GM18508 (cell line): ENCODE measurements around the gene LONP2.
"Not testable (repeated sequence)": the region's sequence is repeated elsewhere in the genome, so short reads cannot be mapped to it uniquely, and the experiment has no call there.

Experiments used
- ATAC-seq: cut with Tn5 transposase; IDR thresholded peaks from one replicate; pipeline ENCODE4 v1.9.1; 2021; ENCODE audit warnings: moderate number of reproducible peaks; ENCODE audit not compliant: insufficient read depth, unreplicated experiment

LONP2 gene

DNA sequence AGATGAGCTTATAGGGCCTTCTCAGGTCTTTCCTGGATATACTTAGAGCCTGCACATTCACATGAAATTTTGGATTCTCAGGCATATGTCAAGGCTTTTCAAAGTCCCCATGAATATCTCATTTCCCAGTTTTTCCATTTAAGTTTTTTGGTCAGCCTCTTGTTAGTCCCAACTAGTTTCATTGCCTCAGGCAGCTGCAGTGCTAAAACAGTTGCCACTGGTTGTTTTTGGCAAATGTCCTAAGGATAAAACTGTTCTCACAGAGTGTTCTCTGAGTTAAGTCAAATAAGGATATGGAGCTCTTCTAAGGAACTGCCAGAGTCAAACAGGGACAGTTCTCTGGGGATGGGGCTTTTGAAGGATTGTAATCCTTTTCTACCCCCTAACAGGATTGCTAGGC lies 43.1 kb downstream of the LONP2 start:
- ATAC-seq = no peak

GRCh38 chr16:48291303-48291702 lies 47.2 kb downstream of the LONP2 start:
- ATAC-seq = no peak

DNA sequence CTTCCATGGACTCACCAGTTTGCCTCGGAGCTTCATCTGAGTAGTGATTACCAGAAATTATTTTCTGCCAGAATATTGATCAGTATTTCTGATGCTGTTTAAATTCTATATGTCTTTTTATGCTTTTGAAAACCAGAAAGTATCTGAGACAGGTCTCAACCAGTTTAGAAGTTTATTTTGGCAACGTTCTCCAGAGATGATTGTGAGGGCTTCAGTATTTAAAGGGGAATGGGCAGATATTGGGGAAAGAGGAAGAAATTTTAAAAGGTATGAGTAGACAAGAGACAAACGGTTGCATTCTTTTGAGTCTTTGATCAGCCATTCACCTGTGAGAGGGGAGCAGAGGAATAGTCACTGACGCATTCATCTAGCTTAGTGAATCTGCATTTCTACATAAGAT lies 47.7 kb downstream of the LONP2 start:
- ATAC-seq = no peak

DNA sequence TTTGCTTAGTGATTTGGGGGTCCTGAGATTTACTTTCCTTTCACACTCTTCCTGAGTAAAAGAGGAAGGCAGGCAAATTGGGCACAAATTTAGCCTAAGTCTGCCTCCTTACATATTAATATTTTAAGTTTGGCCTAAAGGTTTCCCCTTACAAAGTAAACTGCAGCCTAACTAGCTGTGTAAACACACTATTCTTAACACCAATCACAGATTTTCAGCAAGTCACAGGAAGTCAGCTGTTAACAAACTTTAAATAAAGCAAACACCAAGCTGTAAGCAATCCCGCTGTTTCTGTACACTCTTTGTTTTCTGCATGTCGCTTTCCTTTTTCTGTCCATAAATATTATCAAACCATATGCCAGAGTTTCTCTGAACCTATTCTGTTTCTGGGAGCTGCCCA lies 48.4 kb downstream of the LONP2 start:
- ATAC-seq = no peak

- ATAC-seq = no peak
Observed at GRCh38 chr16:48294724-48295123, 50.6 kb downstream of the LONP2 start.

- no peak for ATAC-seq
Observed at GRCh38 chr16:48295488-48296281, 51.6 kb downstream of the LONP2 start.

DNA sequence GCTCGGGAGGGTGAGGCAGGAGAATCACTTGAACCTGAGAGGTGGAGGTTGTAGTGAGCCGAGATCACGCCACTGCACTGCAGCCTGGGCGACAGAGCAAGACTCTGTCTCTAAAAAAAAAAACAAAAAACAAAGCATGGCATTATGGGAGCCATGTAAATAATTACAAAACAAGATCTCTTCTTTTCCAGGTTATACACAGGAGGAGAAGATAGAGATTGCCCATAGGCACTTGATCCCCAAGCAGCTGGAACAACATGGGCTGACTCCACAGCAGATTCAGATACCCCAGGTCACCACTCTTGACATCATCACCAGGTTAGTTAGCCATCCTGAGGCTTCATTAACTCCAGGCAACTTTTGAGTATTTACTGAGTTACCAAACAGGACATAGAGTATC lies 55.4 kb downstream of the LONP2 start:
- ATAC-seq = no peak

DNA sequence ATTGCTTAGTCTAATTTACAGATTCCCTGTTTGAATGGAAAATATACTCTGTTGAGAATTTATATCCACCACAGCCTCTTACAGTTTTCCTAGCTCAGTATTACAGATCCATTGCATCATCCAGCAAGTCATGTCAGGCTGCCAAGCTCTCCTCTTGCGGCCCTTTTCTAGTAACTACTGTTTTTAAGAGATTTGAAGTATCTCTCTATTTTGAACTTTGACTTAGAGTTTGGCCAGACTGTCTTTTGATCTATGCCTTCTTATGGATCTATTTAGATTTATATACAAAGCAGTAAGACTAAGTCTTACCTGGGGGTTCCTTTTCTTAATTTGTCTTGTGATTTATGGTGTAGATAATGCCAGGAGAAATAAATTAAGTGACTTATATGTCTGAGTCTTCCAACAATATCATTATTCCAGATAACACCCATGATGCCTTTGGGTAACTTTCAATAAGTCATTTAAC lies 56.3 kb downstream of the LONP2 start:
- no peak for ATAC-seq

DNA sequence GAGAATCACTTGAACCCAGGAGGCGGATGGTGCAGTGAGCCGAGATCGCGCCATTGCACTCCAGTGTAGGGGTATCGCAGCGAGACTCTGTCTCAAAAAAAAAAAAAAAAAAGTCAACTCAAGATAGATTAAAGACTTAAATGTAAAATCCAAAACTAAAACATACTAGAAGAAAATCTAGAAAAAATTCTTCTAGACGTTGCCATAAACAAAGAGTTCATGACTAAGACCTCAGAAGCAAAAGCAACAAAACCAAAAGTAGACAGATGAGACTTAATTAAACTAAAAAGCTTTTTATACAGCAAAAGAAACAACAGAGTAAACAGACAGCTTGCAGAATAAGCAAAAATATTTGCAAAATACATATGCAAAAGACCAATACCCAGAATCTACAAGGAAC lies 64.4 kb downstream of the LONP2 start:
- no peak for ATAC-seq

GRCh38 chr16:48310908-48311641 lies 67.0 kb downstream of the LONP2 start:
- no peak for ATAC-seq

DNA sequence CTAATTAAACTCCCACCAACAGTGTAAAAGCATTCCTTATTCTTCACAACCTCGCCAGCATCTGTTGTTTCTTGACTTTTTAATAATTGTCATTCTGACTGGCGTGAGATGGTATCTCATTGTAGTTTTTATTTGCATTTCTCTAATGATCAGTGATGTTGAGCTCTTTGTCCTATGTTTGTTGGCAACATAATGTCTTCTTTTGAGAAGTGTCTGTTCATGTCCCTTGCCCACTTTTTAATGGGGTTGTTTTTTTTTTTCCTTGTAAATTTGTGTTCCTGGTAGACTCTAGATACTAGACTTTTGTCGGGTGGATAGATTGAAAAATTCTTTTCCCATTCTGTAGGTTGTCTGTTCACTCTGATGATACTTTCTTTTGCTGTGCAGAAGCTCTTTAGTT lies 69.8 kb downstream of the LONP2 start:
- not testable (repeated sequence) for ATAC-seq

DNA sequence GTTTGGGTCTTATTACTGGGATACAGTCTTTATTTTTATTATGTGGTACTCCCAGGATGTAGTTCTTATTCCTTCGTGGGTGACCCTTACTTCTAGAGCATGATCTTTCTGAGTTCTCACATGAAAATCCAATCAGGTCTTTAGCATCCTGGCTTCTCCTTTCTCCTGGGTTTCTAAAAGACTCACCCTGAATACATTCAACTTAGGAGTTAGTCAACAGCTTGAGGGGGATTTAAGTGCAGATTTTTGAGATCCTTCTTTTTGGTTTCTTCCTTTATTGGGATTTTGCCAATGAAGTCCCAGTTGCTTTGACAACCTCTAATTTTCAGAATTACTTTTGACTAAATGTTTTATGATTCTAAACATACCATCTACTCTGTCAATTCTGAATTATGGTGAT lies 72.9 kb downstream of the LONP2 start:
- ATAC-seq = no peak

- no peak for ATAC-seq
Observed at GRCh38 chr16:48317614-48318315, 73.7 kb downstream of the LONP2 start.

DNA sequence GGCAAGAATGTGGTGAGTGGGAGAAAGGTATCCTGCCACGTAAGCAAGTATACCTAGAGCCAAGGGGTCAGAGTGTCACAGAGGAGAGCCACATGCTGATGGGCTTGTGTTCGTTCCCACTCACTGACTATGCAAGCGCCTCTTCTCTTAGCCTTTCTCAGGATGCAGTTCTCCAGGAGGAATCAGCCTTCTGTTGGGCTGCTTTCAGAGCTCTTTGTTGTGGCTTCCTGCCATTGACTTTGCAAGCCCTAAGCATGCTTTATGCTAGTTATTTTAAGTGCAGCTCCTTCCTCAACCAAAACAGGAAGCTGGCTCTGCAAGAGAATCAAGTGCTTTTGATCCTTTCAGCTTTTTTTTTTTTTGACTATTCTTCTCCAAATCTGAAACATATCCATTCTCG lies 74.5 kb downstream of the LONP2 start:
- no peak for ATAC-seq

- ATAC-seq = no peak
Observed at GRCh38 chr16:48321317-48322036, 77.4 kb downstream of the LONP2 start.

DNA sequence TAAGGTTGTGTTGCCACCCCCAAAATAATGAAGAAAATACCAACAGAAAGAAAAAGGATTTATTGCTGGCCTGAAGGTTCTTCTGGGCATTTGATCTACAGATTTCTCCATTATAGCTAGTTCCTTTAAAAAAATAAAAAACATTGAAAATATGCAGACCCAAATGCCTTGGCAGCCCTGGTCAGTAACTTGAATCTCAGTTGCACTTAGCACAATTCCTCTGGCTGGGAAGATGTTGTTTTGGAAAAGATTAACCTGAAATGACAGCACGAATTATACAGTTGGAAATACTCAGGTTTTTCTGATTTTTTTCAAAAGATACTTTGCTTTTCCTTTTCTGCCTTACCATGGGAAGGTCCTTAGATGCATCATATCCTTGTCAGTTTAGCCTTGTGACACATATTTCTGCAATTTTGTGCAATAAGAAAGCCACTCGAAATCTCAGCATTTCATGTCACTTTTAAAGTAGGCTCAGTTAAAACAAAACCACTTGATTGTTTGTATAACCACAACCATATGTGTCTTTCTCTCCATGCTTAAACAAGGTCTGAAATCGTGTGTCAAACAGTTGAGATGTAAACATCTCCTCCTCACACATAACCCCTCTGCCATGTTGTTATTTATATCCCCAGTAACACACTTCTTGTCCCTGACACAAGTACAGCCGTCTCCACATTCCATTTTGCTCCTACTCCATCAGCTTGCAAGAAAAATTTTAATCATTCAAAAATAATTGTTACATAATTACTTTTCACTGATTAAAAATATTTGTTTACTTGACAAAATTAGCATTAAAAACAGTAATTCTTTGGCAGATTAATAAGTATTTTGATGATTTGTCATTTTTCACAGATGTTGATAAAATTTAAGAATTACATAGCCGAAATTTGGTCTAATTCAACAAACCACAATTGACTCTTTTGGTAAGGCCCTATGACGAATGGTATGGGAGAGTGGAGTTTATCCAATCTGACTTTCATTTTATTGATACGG lies 80.0 kb downstream of the LONP2 start:
- no peak for ATAC-seq

- no peak for ATAC-seq
Observed at GRCh38 chr16:48326915-48327314, 82.8 kb downstream of the LONP2 start.

DNA sequence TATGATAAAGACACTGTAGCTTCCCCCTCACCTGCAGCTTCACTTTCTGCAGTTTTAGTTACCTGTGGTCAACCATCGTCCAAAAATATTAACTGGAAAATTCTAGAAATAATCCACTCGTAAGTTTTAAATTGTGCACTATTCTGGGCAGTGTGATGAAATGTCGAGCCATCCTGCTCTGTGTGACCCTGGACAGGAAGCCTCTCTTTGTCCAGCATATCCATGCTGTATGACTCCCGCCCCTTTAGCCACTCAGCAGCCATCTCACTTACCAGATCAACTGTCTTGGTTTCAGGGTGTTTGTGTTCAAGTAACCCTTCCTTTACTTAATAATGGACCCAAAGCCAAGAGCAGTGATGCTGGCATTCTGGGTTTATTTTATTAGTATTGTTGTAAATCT lies 85.0 kb downstream of the LONP2 start:
- no peak for ATAC-seq

DNA sequence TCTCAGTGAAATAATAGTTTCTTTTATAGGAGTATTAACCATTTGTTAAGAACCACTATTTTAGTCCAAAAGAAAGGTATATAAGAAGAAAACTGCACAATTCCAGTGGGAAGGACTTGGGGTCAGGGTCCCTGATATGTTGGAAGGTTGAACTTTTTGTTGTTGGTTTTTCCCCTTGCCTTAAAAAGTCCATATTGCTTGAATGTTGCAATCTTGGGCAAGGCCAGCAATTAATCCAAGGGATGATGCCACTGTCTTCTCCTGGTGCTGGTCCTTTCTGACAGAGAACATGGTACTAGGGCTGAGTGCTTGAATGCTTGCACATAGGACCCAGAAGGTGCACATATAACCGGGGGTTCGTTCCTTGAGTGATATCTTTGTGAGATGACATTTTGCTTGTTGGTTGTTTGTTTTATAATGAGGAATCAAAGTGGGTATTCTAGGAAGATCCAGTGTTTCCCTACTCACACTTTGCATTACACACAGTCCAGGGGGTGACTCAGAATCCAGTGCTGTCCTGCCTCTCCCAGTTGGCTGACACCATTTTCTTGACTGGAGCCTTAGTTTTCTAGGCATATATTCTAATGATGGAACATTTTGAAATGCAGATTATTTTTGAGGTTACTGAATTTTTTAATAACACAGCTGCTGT lies 86.2 kb downstream of the LONP2 start:
- no peak for ATAC-seq
